ENCODE data around the gene TAS2R3. TPM values are rescaled to one million over a fixed set of nuclear protein-coding genes. Genes with fewer than 3 reads are reported as not detected.

Gene TAS2R3
- total RNA-seq, 2 experiments from 2014 or later: 1.5 to 3.8 TPM

GRCh38 chr7:141738592-141739013 is 25.3 kb upstream of the TAS2R3 start:
- ChIA-PET CTCF (ENCODE audit: unreplicated experiment) (no interaction called here), POLR2A (interaction anchor here (0.7 to 1.8 kb wide), 6 partner anchors 12 to 1561 kb away, joined by 3 to 5 read pairs (median 3); partner anchors contain the start of gene AGK)
- peaks cover 46% of the 10 kb centered on the region for H3K36me3 ChIP-seq (ENCODE audit: insufficient read depth, low read length)
- peak overlapping the region; percentile 73 for H3K27ac ChIP-seq (ENCODE audit: low read depth, low read length, poor library complexity, severe bottlenecking)
- no peaks in the 10 kb centered on the region for H3K9me3 ChIP-seq (ENCODE audit: low read length)
- BruUV-seq (replicated peaks): TSS peak; percentile 86
- intact Hi-C loops (cut with micrococcal nuclease; ENCODE audit: unreplicated experiment): loop anchor here (1.0 to 5.0 kb wide), 7 partner anchors 36 to 1549 kb away; partner anchors contain the start of genes AGK, BRAF, CASP2 and DENND11
- H3K9me2 ChIP-seq (ENCODE audit: insufficient read depth, low read length): no peaks in the 10 kb centered on the region
- peaks cover 35% of the 10 kb centered on the region for H3K79me2 ChIP-seq (ENCODE audit: insufficient read depth, low read depth, low read length)
- peaks cover 28% of the 10 kb centered on the region for H3K4me1 ChIP-seq (ENCODE audit: insufficient read depth, low read length, poor library complexity, severe bottlenecking)
- no peak for TF ChIP-seq EZH2phosphoT487 (IDR thresholded peaks at IDR 0.05; ENCODE audit: borderline replicate concordance, low read depth, low read length)
- no peak for TF ChIP-seq CTCF (conservative IDR thresholded peaks at IDR 0.05; ENCODE audit: low read length)
- peak overlapping the region; percentile 42; the same call in 1 of the 2 replicates for H2AFZ ChIP-seq (ENCODE audit: low read length)
- H3K4me3 ChIP-seq (ENCODE audit: low read depth, low read length, poor library complexity, severe bottlenecking): peak overlapping the region; percentile 79
- peaks cover 6% of the 10 kb centered on the region; the same call in 1 of the 2 replicates for H4K20me1 ChIP-seq (ENCODE audit: insufficient read depth, low read length)
- peak overlapping the region; percentile 87 for H3K4me2 ChIP-seq (ENCODE audit: low read length)
- DNase-seq (ENCODE audit: low spot score): no peak

GRCh38 chr7:141739250-141739649 is 24.6 kb upstream of the TAS2R3 start:
- H3K79me2 ChIP-seq (ENCODE audit: insufficient read depth, low read depth, low read length): peaks cover 35% of the 10 kb centered on the region
- DNase-seq (ENCODE audit: low spot score): no peak
- ChIA-PET POLR2A (interaction anchor here (0.6 to 1.8 kb wide), 5 partner anchors 12 to 66 kb away, joined by 3 to 5 read pairs (median 3); no protein-coding TSS in a partner anchor), CTCF (ENCODE audit: unreplicated experiment) (no interaction called here)
- H3K4me1 ChIP-seq (ENCODE audit: insufficient read depth, low read length, poor library complexity, severe bottlenecking): peaks cover 28% of the 10 kb centered on the region
- peaks cover 52% of the 10 kb centered on the region for H3K36me3 ChIP-seq (ENCODE audit: insufficient read depth, low read length)
- peak overlapping the region; percentile 87 for H3K4me2 ChIP-seq (ENCODE audit: low read length)
- BruUV-seq (replicated peaks): no TSS peak
- H3K9me2 ChIP-seq (ENCODE audit: insufficient read depth, low read length): no peaks in the 10 kb centered on the region
- peak overlapping the region; percentile 79 for H3K4me3 ChIP-seq (ENCODE audit: low read depth, low read length, poor library complexity, severe bottlenecking)
- TF ChIP-seq EZH2phosphoT487 (IDR thresholded peaks at IDR 0.05; ENCODE audit: borderline replicate concordance, low read depth, low read length) (no peak), CTCF (conservative IDR thresholded peaks at IDR 0.05; ENCODE audit: low read length) (no peak)
- H3K27ac ChIP-seq (ENCODE audit: low read depth, low read length, poor library complexity, severe bottlenecking): peak overlapping the region; percentile 73
- intact Hi-C loops (cut with micrococcal nuclease; ENCODE audit: unreplicated experiment): loop anchor here (5.0 kb wide), 5 partner anchors 187 to 1548 kb away; partner anchors contain the start of genes AGK, BRAF, CASP2 and MRPS33
- H4K20me1 ChIP-seq (ENCODE audit: insufficient read depth, low read length): peaks cover 6% of the 10 kb centered on the region; the same call in 1 of the 2 replicates
- no peaks in the 10 kb centered on the region for H3K9me3 ChIP-seq (ENCODE audit: low read length)
- H2AFZ ChIP-seq (ENCODE audit: low read length): no peak overlapping the region

- ChIA-PET CTCF (ENCODE audit: unreplicated experiment) (no interaction called here), POLR2A (interaction anchor here (1.8 kb wide), 1 partner anchor 25 kb away, joined by 5 read pairs; no protein-coding TSS in a partner anchor)
- peaks cover 82% of the 10 kb centered on the region for H3K36me3 ChIP-seq (ENCODE audit: insufficient read depth, low read length)
- H3K27ac ChIP-seq (ENCODE audit: low read depth, low read length, poor library complexity, severe bottlenecking): no peak overlapping the region
- H3K9me3 ChIP-seq (ENCODE audit: low read length): no peaks in the 10 kb centered on the region
- H2AFZ ChIP-seq (ENCODE audit: low read length): no peak overlapping the region
- H3K4me2 ChIP-seq (ENCODE audit: low read length): no peak overlapping the region
- H4K20me1 ChIP-seq (ENCODE audit: insufficient read depth, low read length): peaks cover 6% of the 10 kb centered on the region; the same call in 1 of the 2 replicates
- DNase-seq (ENCODE audit: low spot score): no peak
- BruUV-seq (replicated peaks): no TSS peak
- peaks cover 18% of the 10 kb centered on the region for H3K4me1 ChIP-seq (ENCODE audit: insufficient read depth, low read length, poor library complexity, severe bottlenecking)
- intact Hi-C loops (cut with micrococcal nuclease; ENCODE audit: unreplicated experiment): no loop called here
- TF ChIP-seq EZH2phosphoT487 (IDR thresholded peaks at IDR 0.05; ENCODE audit: borderline replicate concordance, low read depth, low read length) (no peak), CTCF (conservative IDR thresholded peaks at IDR 0.05; ENCODE audit: low read length) (no peak)
- H3K9me2 ChIP-seq (ENCODE audit: insufficient read depth, low read length): no peaks in the 10 kb centered on the region
- H3K4me3 ChIP-seq (ENCODE audit: low read depth, low read length, poor library complexity, severe bottlenecking): no peak overlapping the region
- H3K79me2 ChIP-seq (ENCODE audit: insufficient read depth, low read depth, low read length): peaks cover 41% of the 10 kb centered on the region
Observed at GRCh38 chr7:141742229-141742628, 21.7 kb upstream of the TAS2R3 start.

Data from OCI-LY7 (cell line).